Activated CD4-positive, alpha-beta T cell treated with anti-CD3 and anti-CD28 coated beads for 36 hours (primary cell): ENCODE data around the gene RBL2. TPM values are rescaled to one million over a fixed set of nuclear protein-coding genes. Genes with fewer than 3 reads are reported as not detected.
"Not testable (repeated sequence)": the region's sequence is repeated elsewhere in the genome, so short reads cannot be mapped to it uniquely, and the experiment has no call there.

Experiments used
- ATAC-seq: fragments of 200-7000 bp; cut with Tn5 transposase; one replicate; pipeline ENCODE4 v1.10.0; 2021; ENCODE audit warnings: mild to moderate bottlenecking, moderate library complexity
- CTCF ChIA-PET: fragments of 350-600 bp; sonication (Branson Sonifier 250); formaldehyde crosslinking; loops from one replicate; lab custom pipeline; 2021; ENCODE audit warnings: antibody characterized with exemption; lab: Charles Lee
- POLR2A ChIA-PET: fragments of 350-600 bp; sonication (Branson Sonifier 250); formaldehyde crosslinking; loops from one replicate; lab custom pipeline; 2021; ENCODE audit warnings: antibody characterized with exemption, inconsistent platforms; lab: Charles Lee
- DNase-seq: peaks from one replicate; pipeline ENCODE4 v3.0.0-alpha.2; 2020
- H3K27ac Mint-ChIP-seq: one replicate; pipeline ENCODE4 v1.8.0; 2021; ENCODE audit warnings: mixed read lengths
- H3K27me3 Mint-ChIP-seq: one replicate; pipeline ENCODE4 v1.8.0; 2021; ENCODE audit warnings: mixed read lengths
- H3K36me3 Mint-ChIP-seq: one replicate; pipeline ENCODE4 v1.8.0; 2021; ENCODE audit warnings: low read depth, mixed read lengths
- H3K4me1 Mint-ChIP-seq: one replicate; pipeline ENCODE4 v1.8.0; 2021; ENCODE audit warnings: mixed read lengths
- H3K4me3 Mint-ChIP-seq: one replicate; pipeline ENCODE4 v1.8.0; 2021; ENCODE audit warnings: mild to moderate bottlenecking, moderate library complexity, mixed read lengths
- H3K9me3 Mint-ChIP-seq: one replicate; pipeline ENCODE4 v1.8.0; 2021; ENCODE audit warnings: low read depth, mixed read lengths
- intact Hi-C, 2 experiments: fragments of 100-400 bp; cut with DNase I in 1 of 2; cut with micrococcal nuclease in 1 of 2; formaldehyde crosslinking; loops; one replicate each; pipeline versions ENCODE4 v1.14.2 to v1.15.1; 2022 to 2024; cut with DNase I, micrococcal nuclease
- total RNA-seq, 2 experiments: library from RNA; stranded (reverse); gene quantifications; one replicate each; pipeline ENCODE4 v1.2.3, GENCODE V29; 2021

Gene RBL2
- total RNA-seq, 2 experiments from 2014 or later = 65.6 to 67.6 TPM

- POLR2A ChIA-PET = interaction anchor here (0.6 to 1.3 kb wide), 3 partner anchors 31 to 1753 kb away, joined by 3 read pairs; no protein-coding TSS in a partner anchor
These were observed 69.9 kb downstream of the RBL2 start for GRCh38 chr16:53503991-53504663.

GRCh38 chr16:53504665-53505064 is 70.4 kb downstream of the RBL2 start:
- no peaks in the 10 kb centered on the region for H3K27me3 Mint-ChIP-seq
- intact Hi-C loops = loop anchor here (5.0 kb wide), 2 partner anchors 132 to 447 kb away; no protein-coding TSS in a partner anchor
- ATAC-seq = no peak

More at GRCh38 chr16:53503991-53504663, 69.9 kb downstream of the RBL2 start:
- no peaks in the 10 kb centered on the region for H3K9me3 Mint-ChIP-seq
- intact Hi-C loops = loop anchor here (1.0 to 5.0 kb wide), 12 partner anchors 14 to 1425 kb away; partner anchors contain the start of genes RBL2 (in 2 of the 2), FTO (in 1 of the 2) and RPGRIP1L (in 1 of the 2)
- H3K4me1 Mint-ChIP-seq = peaks cover 54% of the 10 kb centered on the region
- H3K4me3 Mint-ChIP-seq = peak overlapping the region; percentile 94
- H3K27me3 Mint-ChIP-seq = no peaks in the 10 kb centered on the region
- DNase-seq (peak; percentile 57), ATAC-seq (no peak)
- H3K36me3 Mint-ChIP-seq = peaks cover 11% of the 10 kb centered on the region
- CTCF ChIA-PET = interaction anchor here (0.6 to 1.1 kb wide), 3 partner anchors 41 to 103 kb away, joined by 3 to 4 read pairs (median 4); no protein-coding TSS in a partner anchor
- H3K27ac Mint-ChIP-seq = peak overlapping the region; percentile 96

GRCh38 chr16:53506254-53506653 is 72.0 kb downstream of the RBL2 start:
- DNase-seq = no peak
- H3K4me1 Mint-ChIP-seq = peaks cover 53% of the 10 kb centered on the region
- CTCF ChIA-PET = interaction anchor here (1.3 to 1.4 kb wide), 2 partner anchors 13 to 30 kb away, joined by 3 to 4 read pairs; no protein-coding TSS in a partner anchor

More at GRCh38 chr16:53504665-53505064, 70.4 kb downstream of the RBL2 start:
- peaks cover 9% of the 10 kb centered on the region for H3K36me3 Mint-ChIP-seq
- no peaks in the 10 kb centered on the region for H3K9me3 Mint-ChIP-seq
- peak overlapping the region; percentile 96 for H3K27ac Mint-ChIP-seq
- peaks cover 52% of the 10 kb centered on the region for H3K4me1 Mint-ChIP-seq
- peak; percentile 65 for DNase-seq
- peak overlapping the region; percentile 94 for H3K4me3 Mint-ChIP-seq
- ChIA-PET POLR2A (interaction anchor here (0.7 to 1.3 kb wide), 2 partner anchors 31 to 1753 kb away, joined by 3 read pairs; no protein-coding TSS in a partner anchor), CTCF (interaction anchor here (0.8 to 1.1 kb wide), 2 partner anchors 40 to 69 kb away, joined by 4 read pairs; no protein-coding TSS in a partner anchor)

GRCh38 chr16:53507464-53508179 is 73.4 kb downstream of the RBL2 start:
- peaks cover 43% of the 10 kb centered on the region for H3K4me1 Mint-ChIP-seq
- POLR2A ChIA-PET = interaction anchor here (0.6 kb wide), 1 partner anchor 57 kb away, joined by 4 read pairs; no protein-coding TSS in a partner anchor

More at GRCh38 chr16:53506254-53506653, 72.0 kb downstream of the RBL2 start:
- POLR2A ChIA-PET = interaction anchor here (0.6 kb wide), 1 partner anchor 13 kb away, joined by 3 read pairs; no protein-coding TSS in a partner anchor
- Mint-ChIP-seq H3K27me3 (no peaks in the 10 kb centered on the region), H3K4me3 (no peak overlapping the region), H3K36me3 (no peaks in the 10 kb centered on the region), H3K9me3 (no peaks in the 10 kb centered on the region), H3K27ac (no peak overlapping the region)
- no peak for ATAC-seq
- intact Hi-C loops = no loop called here

GRCh38 chr16:53509906-53510703 is 75.8 kb downstream of the RBL2 start:
- H3K4me3 Mint-ChIP-seq = peak overlapping the region; percentile 26
- no peaks in the 10 kb centered on the region for H3K36me3 Mint-ChIP-seq
- ChIA-PET POLR2A (no interaction called here), CTCF (interaction anchor here (0.7 to 2.0 kb wide), 7 partner anchors 12 to 454 kb away, joined by 3 to 9 read pairs (median 5); no protein-coding TSS in a partner anchor)
- DNase-seq (peak; percentile 58), ATAC-seq (peak; percentile 48)
- no peak overlapping the region for H3K27ac Mint-ChIP-seq
- no peaks in the 10 kb centered on the region for H3K27me3 Mint-ChIP-seq
- H3K9me3 Mint-ChIP-seq = no peaks in the 10 kb centered on the region
- intact Hi-C loops = loop anchor here (1.0 to 2.0 kb wide), 3 partner anchors 379 to 456 kb away; partner anchors contain the start of gene CHD9 (in 2 of the 2)
- peaks cover 32% of the 10 kb centered on the region for H3K4me1 Mint-ChIP-seq

More at GRCh38 chr16:53507464-53508179, 73.4 kb downstream of the RBL2 start:
- Mint-ChIP-seq H3K27me3 (no peaks in the 10 kb centered on the region), H3K4me3 (no peak overlapping the region), H3K27ac (no peak overlapping the region), H3K9me3 (no peaks in the 10 kb centered on the region), H3K36me3 (no peaks in the 10 kb centered on the region)
- CTCF ChIA-PET = interaction anchor here (0.7 to 1.4 kb wide), 3 partner anchors 9 to 29 kb away, joined by 3 to 5 read pairs (median 4); no protein-coding TSS in a partner anchor
- DNase-seq (no peak), ATAC-seq (no peak)
- intact Hi-C loops = no loop called here

GRCh38 chr16:53510704-53511070 is 76.4 kb downstream of the RBL2 start:
- CTCF ChIA-PET = interaction anchor here (0.7 to 2.0 kb wide), 5 partner anchors 12 to 455 kb away, joined by 3 to 9 read pairs (median 5); no protein-coding TSS in a partner anchor
- Mint-ChIP-seq H3K9me3 (no peaks in the 10 kb centered on the region), H3K36me3 (no peaks in the 10 kb centered on the region), H3K27me3 (no peaks in the 10 kb centered on the region), H3K4me1 (peaks cover 30% of the 10 kb centered on the region), H3K27ac (peak overlapping the region; percentile 58), H3K4me3 (no peak overlapping the region)
- intact Hi-C loops = loop anchor here (1.0 to 2.0 kb wide), 3 partner anchors 380 to 456 kb away; partner anchors contain the start of gene CHD9 (in 2 of the 2)
- POLR2A ChIA-PET = no interaction called here
- ATAC-seq (no peak), DNase-seq (no peak)

- Mint-ChIP-seq H3K4me1 (peaks cover 34% of the 10 kb centered on the region), H3K27ac (peak overlapping the region; percentile 58), H3K36me3 (no peaks in the 10 kb centered on the region), H3K9me3 (no peaks in the 10 kb centered on the region), H3K27me3 (no peaks in the 10 kb centered on the region), H3K4me3 (no peak overlapping the region)
- intact Hi-C loops = loop anchor here (2.0 kb wide), 2 partner anchors 380 to 456 kb away; partner anchors contain the start of gene CHD9 (in 1 of the 2)
- ATAC-seq = no peak
- ChIA-PET POLR2A (no interaction called here), CTCF (no interaction called here)
- no peak for DNase-seq
These were observed 76.8 kb downstream of the RBL2 start for GRCh38 chr16:53511084-53511402.

- Mint-ChIP-seq H3K36me3 (no peaks in the 10 kb centered on the region), H3K27me3 (no peaks in the 10 kb centered on the region), H3K4me3 (no peak overlapping the region), H3K4me1 (peaks cover 32% of the 10 kb centered on the region), H3K27ac (peak overlapping the region; percentile 58), H3K9me3 (no peaks in the 10 kb centered on the region)
- intact Hi-C loops = loop anchor here (2.0 kb wide), 2 partner anchors 381 to 457 kb away; partner anchors contain the start of gene CHD9 (in 1 of the 2)
- ATAC-seq = no peak
- ChIA-PET POLR2A (no interaction called here), CTCF (interaction anchor here (0.5 kb wide), 1 partner anchor 34 kb away, joined by 3 read pairs; no protein-coding TSS in a partner anchor)
- no peak for DNase-seq
These were observed 77.4 kb downstream of the RBL2 start for GRCh38 chr16:53511403-53512280.

GRCh38 chr16:53512795-53513194 is 78.5 kb downstream of the RBL2 start:
- H3K27me3 Mint-ChIP-seq, H3K4me3 Mint-ChIP-seq, H3K36me3 Mint-ChIP-seq, H3K27ac Mint-ChIP-seq, intact Hi-C loops, H3K9me3 Mint-ChIP-seq, DNase-seq, ATAC-seq: not testable (repeated sequence)
- ChIA-PET POLR2A (interaction anchor here (0.7 kb wide), 1 partner anchor 22 kb away, joined by 3 read pairs; no protein-coding TSS in a partner anchor), CTCF (interaction anchor here (0.7 to 1.5 kb wide), 2 partner anchors 55 to 284 kb away, joined by 3 read pairs; no protein-coding TSS in a partner anchor)
- peaks cover 34% of the 10 kb centered on the region for H3K4me1 Mint-ChIP-seq
